Natural killer cell (primary cell): Measurements from ENCODE around the gene BCL2. TPM values are rescaled to one million over a fixed set of nuclear protein-coding genes. Genes with fewer than 3 reads are reported as not detected.

Experiments used
- ATAC-seq, 3 donors: fragments of 150-1000 bp in 2 of 3; fragments of 200-7000 bp in 1 of 3; cut with Tn5 transposase; 1 replicate in 1 of 3; 2 replicates in 2 of 3; pipeline ENCODE4 v1.10.0; 2021; ENCODE audit warnings: mild to moderate bottlenecking in 2 of 3, moderate library complexity in 2 of 3
- DNase-seq, 2 donors: peaks; one replicate each; pipeline versions ENCODE4 v3.0.0 to v3.0.0-alpha.2; 2013 to 2021; ENCODE audit warnings: mixed read lengths in 1 of 2
- H3K27ac ChIP-seq: one replicate; pipeline ENCODE4 v1.5.1; 2013; ENCODE audit warnings: mild to moderate bottlenecking, low read length
- H3K27me3 ChIP-seq: one replicate; pipeline ENCODE4 v1.6.1; 2013; ENCODE audit warnings: low read length; ENCODE audit not compliant: control insufficient read depth, insufficient read depth
- H3K36me3 ChIP-seq: one replicate; pipeline ENCODE4 v1.6.1; 2013; ENCODE audit warnings: low read length; ENCODE audit not compliant: control insufficient read depth, insufficient read depth
- H3K4me1 ChIP-seq: one replicate; pipeline ENCODE4 v1.6.1; 2013; ENCODE audit warnings: low read length; ENCODE audit not compliant: control insufficient read depth, insufficient read depth
- H3K4me3 ChIP-seq: one replicate; pipeline ENCODE4 v1.5.1; 2013; ENCODE audit warnings: low read length
- H3K9me3 ChIP-seq: one replicate; pipeline ENCODE4 v1.6.1; 2013; ENCODE audit warnings: low read length; ENCODE audit not compliant: control insufficient read depth, insufficient read depth
- H3K27ac Mint-ChIP-seq, 2 donors: one replicate each; pipeline ENCODE4 v1.8.0; 2022; ENCODE audit warnings: mild to moderate bottlenecking in 2 of 2, mixed read lengths in 2 of 2, moderate library complexity in 1 of 2
- H3K27me3 Mint-ChIP-seq, 2 donors: one replicate each; pipeline ENCODE4 v1.8.0; 2022; ENCODE audit warnings: low read depth in 2 of 2, mixed read lengths in 2 of 2
- H3K36me3 Mint-ChIP-seq: one replicate; pipeline ENCODE4 v1.8.0; 2022; ENCODE audit warnings: mixed read lengths
- H3K4me1 Mint-ChIP-seq, 2 donors: one replicate each; pipeline ENCODE4 v1.8.0; 2022; ENCODE audit warnings: mixed read lengths in 2 of 2
- H3K4me3 Mint-ChIP-seq: one replicate; pipeline ENCODE4 v1.8.0; 2022; ENCODE audit warnings: mild to moderate bottlenecking, moderate library complexity, mixed read lengths
- H3K9me3 Mint-ChIP-seq, 2 donors: one replicate each; pipeline ENCODE4 v1.8.0; 2022; ENCODE audit warnings: mixed read lengths in 2 of 2
- CTCF ChIP-seq: fragments of 200-600 bp; IDR thresholded peaks from one replicate; pipeline ENCODE4 v1.8.0; 2022; ENCODE audit warnings: antibody characterized with exemption
- WGBS: methylation state at CpG from one replicate; pipeline ENCODE4 v1.1.7; 2013; ENCODE audit warnings: missing lambda C conversion rate; ENCODE audit not compliant: insufficient coverage; 5-methylcytosine and 5-hydroxymethylcytosine counted together
- intact Hi-C: fragments of 100-400 bp; cut with micrococcal nuclease; formaldehyde crosslinking; loops from one replicate; pipeline ENCODE4 v1.14.2; 2022
- total RNA-seq, 4 donors: library from RNA; stranded (reverse); fragments of 120-200 nt in 1 of 4; gene quantifications; one replicate each; pipeline versions ENCODE4 v1.2.3 to v1.2.4, GENCODE V29; 2013 to 2022

BCL2 gene
- total RNA-seq, 3 donors from 2014 or later (not counting 1 experiment from before 2014, with no cell fraction given), result 28.2 to 64.2 (median 33.4) TPM

GRCh38 chr18:63254716-63255399 lies 64.7 kb downstream of the BCL2 start:
- no peaks in the 10 kb centered on the region for H3K36me3 ChIP-seq
- DNase-seq, result no peak
- H3K4me1 Mint-ChIP-seq, result peaks cover 49 to 55% of the 10 kb centered on the region in 2 donors
- H3K27me3 Mint-ChIP-seq, result no peaks in the 10 kb centered on the region
- intact Hi-C loops, result no loop called here
- H3K27ac ChIP-seq, result no peak overlapping the region
- H3K4me1 ChIP-seq, result peaks cover 20% of the 10 kb centered on the region
- no peak overlapping the region for H3K4me3 Mint-ChIP-seq
- H3K27me3 ChIP-seq, result no peaks in the 10 kb centered on the region
- no peak for TF ChIP-seq CTCF
- no peaks in the 10 kb centered on the region for H3K36me3 Mint-ChIP-seq
- peak overlapping the region in 1 of 2 donors; percentile 57 for H3K27ac Mint-ChIP-seq
- no peak overlapping the region for H3K4me3 ChIP-seq
- WGBS, result 100% methylated on average over 4 of the region's 4 CpGs
- H3K9me3 ChIP-seq, result no peaks in the 10 kb centered on the region
- no peak for ATAC-seq
- no peaks in the 10 kb centered on the region for H3K9me3 Mint-ChIP-seq

GRCh38 chr18:63253428-63254372 lies 65.9 kb downstream of the BCL2 start:
- Mint-ChIP-seq H3K36me3 (no peaks in the 10 kb centered on the region), H3K27me3 (no peaks in the 10 kb centered on the region), H3K9me3 (no peaks in the 10 kb centered on the region), H3K27ac (peak overlapping the region; percentile 37 to 39), H3K4me1 (peaks cover 48 to 53% of the 10 kb centered on the region in 2 donors), H3K4me3 (peak overlapping the region; percentile 36)
- TF ChIP-seq CTCF, result no peak
- no peak overlapping the region for H3K4me3 ChIP-seq
- H3K27me3 ChIP-seq, result no peaks in the 10 kb centered on the region
- ATAC-seq (peak in 1 of 3 donors; percentile 75), DNase-seq (no peak)
- 76% methylated on average over 4 of the region's 10 CpGs for WGBS
- intact Hi-C loops, result no loop called here
- H3K9me3 ChIP-seq, result no peaks in the 10 kb centered on the region
- no peak overlapping the region for H3K27ac ChIP-seq
- no peaks in the 10 kb centered on the region for H3K36me3 ChIP-seq
- H3K4me1 ChIP-seq, result peaks cover 21% of the 10 kb centered on the region

- intact Hi-C loops, result no loop called here
- no peaks in the 10 kb centered on the region for H3K9me3 Mint-ChIP-seq
- peaks cover 1% of the 10 kb centered on the region for H3K36me3 ChIP-seq
- peaks cover 46 to 52% of the 10 kb centered on the region in 2 donors for H3K4me1 Mint-ChIP-seq
- no peak overlapping the region for H3K4me3 ChIP-seq
- no peaks in the 10 kb centered on the region for H3K9me3 ChIP-seq
- no peaks in the 10 kb centered on the region for H3K27me3 ChIP-seq
- no peaks in the 10 kb centered on the region for H3K27me3 Mint-ChIP-seq
- H3K4me1 ChIP-seq, result peaks cover 21% of the 10 kb centered on the region
- no peaks in the 10 kb centered on the region for H3K36me3 Mint-ChIP-seq
- TF ChIP-seq CTCF, result no peak
- H3K27ac ChIP-seq, result no peak overlapping the region
- DNase-seq (no peak), ATAC-seq (no peak)
- no peak overlapping the region for H3K4me3 Mint-ChIP-seq
- WGBS, result 92% methylated on average over 6 of the region's 6 CpGs
- peak overlapping the region; percentile 37 to 39 for H3K27ac Mint-ChIP-seq
These were observed 66.6 kb downstream of the BCL2 start for GRCh38 chr18:63253014-63253413.
